H1 (cell line): ENCODE results near the gene TMEM40. TPM values are rescaled to one million over a fixed set of nuclear protein-coding genes. Genes with fewer than 3 reads are reported as not detected.
A peak's percentile ranks its signal among the peaks of the same experiment; 100 is the strongest.

Experiments
- CTCF ChIP-seq, 3 experiments: IDR thresholded peaks; 1 replicate in 2 of 3; 2 replicates in 1 of 3; pipeline versions ENCODE4 v1.5.1 to v1.6.1; 2011; ENCODE audit warnings: low read length in 3 of 3, mild to moderate bottlenecking in 3 of 3, inconsistent platforms in 2 of 3, low read depth in 1 of 3, moderate library complexity in 1 of 3; ENCODE audit not compliant: insufficient read depth in 1 of 3; ENCODE audit errors: control extremely low read depth in 1 of 3
- MAFK ChIP-seq: IDR thresholded peaks from 2 replicates; pipeline ENCODE4 v1.6.1; 2012; ENCODE audit warnings: low read depth, mild to moderate bottlenecking, improper control_type of control experiment, low read length
- NRF1 ChIP-seq: IDR thresholded peaks from 2 replicates; pipeline ENCODE4 v1.6.1; 2011; ENCODE audit warnings: mild to moderate bottlenecking, low read depth, low read length, improper control_type of control experiment
- RXRA ChIP-seq: IDR thresholded peaks from 2 replicates; pipeline ENCODE4 v1.6.1; 2011; ENCODE audit warnings: low read depth, mild to moderate bottlenecking, low read length, moderate library complexity; ENCODE audit not compliant: insufficient read depth
- polyA plus RNA-seq, 7 experiments: library from polyadenylated mRNA; depleted of rRNA in 3 of 7; stranded (reverse) in 5 of 7; unstranded in 2 of 7; fragments of >200 nt in 5 of 7; fragments of 200-250 nt in 2 of 7; gene quantifications; 1 replicate in 5 of 7; 2 replicates in 1 of 7; 4 replicates in 1 of 7; pipeline versions ENCODE4 v1.2.1 to v1.2.3, GENCODE V29; 2011 to 2013; ENCODE audit warnings: missing spikeins in 2 of 7, mixed read lengths in 2 of 7
- total RNA-seq: library from RNA; stranded (reverse); fragmentation: NEBNext Ultra II Directional; extraction: Animal tissue kit (Norgen Biotek cat#: 25700); gene quantifications from 2 replicates; pipeline ENCODE4 v1.2.1, GENCODE V29; 2021

Gene TMEM40
- total and polyA plus RNA-seq, 2 of the 8 experiments (the other 6 are each of a cell fraction or from before 2014, with no cell fraction given), result 0.18 TPM; not detected in 1

GRCh38 chr3:12719984-12720898, 38.8 kb downstream of the TMEM40 start (continued):
- TF ChIP-seq CTCF (IDR thresholded peaks at IDR 0.05; ENCODE audit: control extremely low read depth in 1 of 3, insufficient read depth in 1 of 3, low read depth in 1 of 3, low read length in 3 of 3), result peak; percentile 66 to 98 (median 84)
- no peak for TF ChIP-seq NRF1
- TF ChIP-seq RXRA, result no peak
- no peak for TF ChIP-seq MAFK
- TF ChIP-seq, all 59 proteins: peak for 5
